RWPE1 (cell line): ENCODE data around the gene CXCL12.

ENCODE experiments used
- CTCF ChIA-PET: fragments of 350-600 bp; sonication (Branson Sonifier 250); formaldehyde crosslinking; extraction: SDS; loops from one replicate; lab custom pipeline; 2021; lab: Yijun Ruan, JAX
- POLR2A ChIA-PET: fragments of 400-600 bp; formaldehyde crosslinking; extraction: SDS; loops from one replicate; lab custom pipeline; 2020; ENCODE audit warnings: antibody characterized with exemption; ENCODE audit not compliant: low non-redundant PET; lab: Yijun Ruan, JAX
- DNase-seq: peaks from one replicate; pipeline ENCODE4 v3.0.0; 2012; ENCODE audit warnings: low spot score
- H3K27ac ChIP-seq: fragments of 450-650 bp; 2 replicates; pipeline ENCODE4 v1.5.1; 2017
- TF ChIP-seq, protein P1 (sequence below): fragments of 450-650 bp; conservative IDR thresholded peaks from 2 replicates; pipeline ENCODE4 v1.5.1; 2017; ENCODE audit warnings: low read depth, mild to moderate bottlenecking

Gene CXCL12

GRCh38 chr10:44369854-44370253, 15.0 kb downstream of the CXCL12 start:
- no peak for DNase-seq
- POLR2A ChIA-PET: no interaction called here
- no peak overlapping the region for H3K27ac ChIP-seq
- CTCF ChIA-PET: no interaction called here
- TF ChIP-seq, protein P1, sequence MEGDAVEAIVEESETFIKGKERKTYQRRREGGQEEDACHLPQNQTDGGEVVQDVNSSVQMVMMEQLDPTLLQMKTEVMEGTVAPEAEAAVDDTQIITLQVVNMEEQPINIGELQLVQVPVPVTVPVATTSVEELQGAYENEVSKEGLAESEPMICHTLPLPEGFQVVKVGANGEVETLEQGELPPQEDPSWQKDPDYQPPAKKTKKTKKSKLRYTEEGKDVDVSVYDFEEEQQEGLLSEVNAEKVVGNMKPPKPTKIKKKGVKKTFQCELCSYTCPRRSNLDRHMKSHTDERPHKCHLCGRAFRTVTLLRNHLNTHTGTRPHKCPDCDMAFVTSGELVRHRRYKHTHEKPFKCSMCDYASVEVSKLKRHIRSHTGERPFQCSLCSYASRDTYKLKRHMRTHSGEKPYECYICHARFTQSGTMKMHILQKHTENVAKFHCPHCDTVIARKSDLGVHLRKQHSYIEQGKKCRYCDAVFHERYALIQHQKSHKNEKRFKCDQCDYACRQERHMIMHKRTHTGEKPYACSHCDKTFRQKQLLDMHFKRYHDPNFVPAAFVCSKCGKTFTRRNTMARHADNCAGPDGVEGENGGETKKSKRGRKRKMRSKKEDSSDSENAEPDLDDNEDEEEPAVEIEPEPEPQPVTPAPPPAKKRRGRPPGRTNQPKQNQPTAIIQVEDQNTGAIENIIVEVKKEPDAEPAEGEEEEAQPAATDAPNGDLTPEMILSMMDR: no peak

DNA sequence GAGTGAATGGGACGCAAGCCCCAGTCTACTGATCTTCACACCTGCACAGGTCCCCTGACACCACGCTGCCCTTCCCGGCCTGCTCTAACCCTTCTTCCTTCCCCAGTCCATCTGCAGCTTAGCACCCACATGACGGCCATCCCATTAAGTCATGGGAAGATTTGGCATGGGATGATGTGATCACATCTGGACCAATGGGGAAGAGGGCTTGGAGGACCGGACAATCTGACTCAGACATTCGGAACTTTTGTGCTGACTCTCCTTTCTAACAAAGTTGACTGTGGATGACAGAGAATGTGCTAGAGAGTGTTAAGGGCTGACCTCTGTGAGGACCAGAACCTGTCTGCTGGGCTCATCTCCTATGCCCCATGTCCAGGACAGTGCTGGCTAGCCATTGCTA, 15.6 kb downstream of the CXCL12 start:
- TF ChIP-seq, protein P1: no peak
- H3K27ac ChIP-seq: no peak overlapping the region
- ChIA-PET CTCF (interaction anchor here (0.6 kb wide), 1 partner anchor 512 kb away, joined by 3 read pairs; no protein-coding TSS in a partner anchor), POLR2A (no interaction called here)
- no peak for DNase-seq

DNA sequence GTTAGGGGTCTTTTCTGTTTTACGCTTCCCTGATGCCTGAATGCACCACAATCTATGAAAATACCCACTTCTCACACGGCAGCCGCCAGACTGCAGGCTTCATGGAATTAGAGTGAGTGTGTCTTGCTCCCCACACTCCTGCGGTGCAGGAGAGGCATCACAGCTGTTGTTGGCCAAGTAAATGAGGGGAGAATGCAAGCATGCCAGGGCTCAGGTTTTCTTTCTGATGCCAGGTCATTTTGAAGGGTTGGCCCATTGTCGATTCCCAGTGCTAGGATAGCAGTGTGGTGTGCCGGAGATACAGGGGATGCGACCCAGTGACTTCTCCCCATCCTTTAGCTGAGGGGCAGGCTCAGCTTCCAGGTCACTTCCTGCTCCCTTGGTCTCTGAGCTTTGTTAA, 16.3 kb downstream of the CXCL12 start:
- CTCF ChIA-PET: interaction anchor here (0.6 kb wide), 1 partner anchor 511 kb away, joined by 3 read pairs; no protein-coding TSS in a partner anchor
- TF ChIP-seq, protein P1: no peak
- no peak overlapping the region for H3K27ac ChIP-seq
- DNase-seq: no peak
- POLR2A ChIA-PET: no interaction called here

GRCh38 chr10:44366941-44367630, 17.8 kb downstream of the CXCL12 start:
- TF ChIP-seq, protein P1: no peak
- no peak for DNase-seq
- ChIA-PET CTCF (interaction anchor here (0.7 kb wide), 2 partner anchors 197 to 685 kb away, joined by 3 read pairs; no protein-coding TSS in a partner anchor), POLR2A (no interaction called here)
- no peak overlapping the region for H3K27ac ChIP-seq

GRCh38 chr10:44364566-44364965, 20.3 kb downstream of the CXCL12 start:
- ChIA-PET POLR2A (no interaction called here), CTCF (no interaction called here)

DNA sequence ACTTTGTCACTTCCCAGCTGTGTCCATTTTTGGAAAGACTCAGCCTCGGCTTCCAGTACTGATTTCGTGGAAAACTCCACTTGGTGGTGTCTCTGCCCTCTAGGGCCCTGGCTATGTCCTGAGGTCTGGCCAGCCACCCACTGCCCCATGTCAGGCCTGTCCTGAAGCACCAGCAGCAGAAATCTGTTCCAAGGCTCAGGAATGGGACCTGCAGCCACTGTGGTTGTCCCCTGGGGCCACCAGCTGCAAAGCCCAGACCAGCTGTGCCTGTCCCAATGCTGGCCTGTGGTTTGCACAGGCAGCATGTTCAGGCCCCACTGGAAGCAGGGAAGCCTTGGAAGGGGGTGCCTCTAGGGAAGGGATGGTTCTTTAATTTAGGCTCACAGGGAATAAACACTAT, 21.2 kb downstream of the CXCL12 start:
- no peak overlapping the region for H3K27ac ChIP-seq
- TF ChIP-seq, protein P1: no peak
- ChIA-PET CTCF (no interaction called here), POLR2A (no interaction called here)
- DNase-seq: no peak

More at GRCh38 chr10:44364566-44364965, 20.3 kb downstream of the CXCL12 start:
- no peak overlapping the region for H3K27ac ChIP-seq
- DNase-seq: no peak
- TF ChIP-seq, protein P1: no peak
